22Rv1 (cell line): Measurements from ENCODE around the gene ANKRD33B.

Source experiments
- H3K27ac ChIP-seq: fragments of 450-650 bp; 2 replicates; pipeline ENCODE4 v1.5.1; 2017
- CTCF ChIP-seq: fragments of 450-650 bp; IDR thresholded peaks from 2 replicates; pipeline ENCODE4 v1.5.1; 2017; ENCODE audit warnings: mild to moderate bottlenecking
- ZFX ChIP-seq: fragments of 450-650 bp; IDR thresholded peaks from 2 replicates; pipeline ENCODE4 v1.6.1; 2017; ENCODE audit warnings: antibody characterized with exemption, borderline replicate concordance

ANKRD33B gene

GRCh38 chr5:10588779-10589447 lies 25.0 kb downstream of the ANKRD33B start:
- H3K27ac ChIP-seq = no peak overlapping the region

DNA sequence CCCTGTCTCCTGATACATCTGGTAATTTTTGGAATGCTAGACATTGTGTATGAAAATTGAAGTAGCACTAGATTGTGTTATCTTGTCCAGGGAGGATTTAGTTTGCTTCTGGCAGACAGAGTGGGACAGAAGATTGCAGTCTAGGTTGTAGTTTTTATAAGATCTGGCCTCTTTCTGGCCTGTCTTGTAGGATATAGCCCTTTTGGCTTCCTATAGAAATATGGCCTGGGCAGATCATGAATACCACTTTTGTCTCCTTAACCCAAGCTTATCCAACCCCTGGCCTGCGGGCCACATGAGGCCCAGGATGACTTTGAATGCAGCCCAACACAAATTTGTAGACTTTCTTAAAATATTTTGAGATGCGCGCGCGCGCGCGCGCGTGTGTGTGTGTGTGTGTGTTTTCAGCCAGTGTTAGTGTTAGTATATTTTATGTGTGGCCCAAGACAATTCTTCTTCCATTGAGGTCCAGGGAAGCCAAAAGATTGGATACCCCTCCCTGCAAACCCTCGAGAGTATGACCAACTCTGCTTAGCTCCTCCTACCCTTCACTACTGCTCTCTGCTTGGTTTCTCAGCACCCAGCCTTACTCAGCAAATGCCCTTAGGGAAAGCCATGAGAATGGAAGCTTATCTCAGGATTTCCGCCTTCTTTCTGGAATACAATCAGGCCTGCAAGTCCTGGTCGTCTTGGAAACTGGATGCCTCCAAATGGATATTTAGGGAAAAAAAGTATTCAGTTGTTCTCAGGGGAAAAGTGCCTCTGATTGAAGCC lies 26.5 kb downstream of the ANKRD33B start:
- H3K27ac ChIP-seq = no peak overlapping the region
- no peak for TF ChIP-seq ZFX
- TF ChIP-seq CTCF = no peak

More at GRCh38 chr5:10588779-10589447, 25.0 kb downstream of the ANKRD33B start:
- no peak for TF ChIP-seq CTCF
- TF ChIP-seq ZFX = no peak

DNA sequence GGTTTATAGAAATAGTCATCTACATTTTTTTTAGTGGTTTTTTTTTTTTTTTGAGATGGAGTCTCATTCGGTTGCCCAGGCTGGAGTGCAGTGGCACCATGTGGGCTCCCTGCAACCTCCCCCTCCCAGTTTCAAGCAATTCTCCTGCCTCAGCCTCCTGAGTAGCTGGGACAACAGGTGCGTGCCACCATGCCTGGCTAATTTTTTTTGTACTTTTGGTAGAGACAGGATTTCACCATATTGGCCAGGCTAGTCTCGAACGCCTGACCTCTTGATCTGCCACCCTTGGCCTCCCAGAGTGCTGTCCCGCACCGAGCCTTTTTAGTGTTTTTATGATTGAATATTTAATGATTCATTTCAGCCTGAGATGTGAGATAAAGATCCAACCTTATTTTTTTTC lies 27.3 kb downstream of the ANKRD33B start:
- TF ChIP-seq CTCF = no peak
- no peak for TF ChIP-seq ZFX
- H3K27ac ChIP-seq = no peak overlapping the region

- no peak overlapping the region for H3K27ac ChIP-seq
- TF ChIP-seq ZFX (no peak), CTCF (no peak)
These were observed 28.1 kb downstream of the ANKRD33B start for GRCh38 chr5:10591966-10592365.

- H3K27ac ChIP-seq = no peak overlapping the region
- TF ChIP-seq ZFX (no peak), CTCF (no peak)
These were observed 28.7 kb downstream of the ANKRD33B start for GRCh38 chr5:10592601-10593000.

DNA sequence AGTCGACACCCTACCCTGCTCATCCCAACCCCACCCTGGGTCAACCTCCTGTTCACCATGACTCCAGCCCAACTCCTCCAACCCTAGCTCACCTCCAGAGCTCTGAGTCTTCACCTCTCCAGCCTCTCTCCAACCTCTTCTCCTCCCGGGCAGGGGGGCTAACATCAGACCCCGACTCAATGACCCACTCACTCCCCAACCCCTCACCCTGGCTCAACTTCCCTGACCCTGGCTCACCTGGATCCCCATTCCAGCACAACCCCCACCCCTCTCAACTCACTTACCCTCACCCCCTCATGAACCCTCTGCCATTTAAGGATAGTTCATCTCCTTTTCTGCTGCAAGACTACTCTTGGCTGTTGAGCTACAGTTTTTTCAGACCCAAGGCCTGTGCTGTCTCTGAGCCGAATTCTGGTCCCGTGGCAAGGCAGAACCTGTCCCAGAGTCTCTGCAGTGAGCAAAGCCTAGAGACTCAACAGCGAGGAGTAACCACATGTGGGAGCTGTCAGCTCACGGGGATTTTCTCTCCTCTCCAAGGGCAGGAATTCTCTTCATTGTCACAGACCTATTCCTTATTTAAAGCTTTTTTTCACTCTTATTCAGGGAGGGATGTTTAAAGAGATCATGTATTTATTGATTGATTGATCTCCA lies 29.8 kb downstream of the ANKRD33B start:
- H3K27ac ChIP-seq = no peak overlapping the region
- TF ChIP-seq CTCF (no peak), ZFX (no peak)
